Measurements from ENCODE around the gene ABCC3. TPM values are rescaled to one million over a fixed set of nuclear protein-coding genes. Genes with fewer than 3 reads are reported as not detected.
"Not testable (repeated sequence)": the region's sequence is repeated elsewhere in the genome, so short reads cannot be mapped to it uniquely, and the experiment has no call there.

The ABCC3 gene
- total RNA-seq, 1 experiment from 2014 or later, result 0.16 TPM

DNA sequence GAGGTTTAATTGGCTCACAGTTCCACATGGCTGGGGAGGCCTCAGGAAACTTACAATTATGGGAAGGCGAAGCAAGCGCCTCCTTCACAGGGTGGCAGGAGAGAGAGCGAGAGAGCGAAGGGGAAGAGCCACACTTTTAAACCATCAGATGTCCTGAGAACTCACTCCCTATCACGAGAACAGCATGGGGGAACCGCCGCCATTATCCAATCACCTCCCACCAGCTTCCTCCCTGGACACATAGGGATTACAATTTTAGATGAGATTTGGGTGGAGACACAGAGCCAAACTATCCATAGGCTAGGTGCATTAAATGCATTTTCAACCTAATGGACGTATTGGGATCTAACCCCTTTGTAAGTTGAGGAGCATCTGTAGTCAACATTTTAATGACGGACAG lies 78.0 kb downstream of the ABCC3 start:
- Histone ChIP-seq H3K4me3 (no peak overlapping the region), H3K9me3 (replicated peaks) (no peaks in the 10 kb centered on the region), H3K27ac (no peak overlapping the region), H3K36me3 (no peaks in the 10 kb centered on the region), H3K27me3 (no peaks in the 10 kb centered on the region), H3K4me1 (peaks cover 6% of the 10 kb centered on the region)
- DNase-seq, result no peak

DNA sequence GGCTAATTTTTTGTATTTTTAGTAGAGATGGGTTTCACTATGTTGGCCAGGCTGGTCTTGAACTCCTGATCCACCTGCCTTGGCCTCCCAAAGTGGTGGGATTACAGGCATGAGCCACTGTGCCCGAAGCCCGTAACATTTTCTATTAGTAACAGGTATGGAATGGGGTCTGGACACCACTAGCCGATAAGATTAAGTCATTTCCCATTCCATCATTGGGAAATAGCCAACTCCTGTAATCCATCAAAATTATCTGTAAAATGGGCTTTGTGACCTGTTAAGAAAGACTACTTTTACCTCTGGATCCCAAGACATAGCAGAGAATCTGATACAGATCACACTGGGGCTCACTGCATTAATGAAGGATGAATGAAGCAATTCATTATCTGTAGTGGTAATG lies 80.8 kb downstream of the ABCC3 start:
- no peak for DNase-seq
- H3K4me1 ChIP-seq, result no peaks in the 10 kb centered on the region
- H3K27me3 ChIP-seq, result no peaks in the 10 kb centered on the region
- no peaks in the 10 kb centered on the region for H3K9me3 ChIP-seq (replicated peaks)
- H3K27ac ChIP-seq, result no peak overlapping the region
- no peak overlapping the region for H3K4me3 ChIP-seq
- no peaks in the 10 kb centered on the region for H3K36me3 ChIP-seq

DNA sequence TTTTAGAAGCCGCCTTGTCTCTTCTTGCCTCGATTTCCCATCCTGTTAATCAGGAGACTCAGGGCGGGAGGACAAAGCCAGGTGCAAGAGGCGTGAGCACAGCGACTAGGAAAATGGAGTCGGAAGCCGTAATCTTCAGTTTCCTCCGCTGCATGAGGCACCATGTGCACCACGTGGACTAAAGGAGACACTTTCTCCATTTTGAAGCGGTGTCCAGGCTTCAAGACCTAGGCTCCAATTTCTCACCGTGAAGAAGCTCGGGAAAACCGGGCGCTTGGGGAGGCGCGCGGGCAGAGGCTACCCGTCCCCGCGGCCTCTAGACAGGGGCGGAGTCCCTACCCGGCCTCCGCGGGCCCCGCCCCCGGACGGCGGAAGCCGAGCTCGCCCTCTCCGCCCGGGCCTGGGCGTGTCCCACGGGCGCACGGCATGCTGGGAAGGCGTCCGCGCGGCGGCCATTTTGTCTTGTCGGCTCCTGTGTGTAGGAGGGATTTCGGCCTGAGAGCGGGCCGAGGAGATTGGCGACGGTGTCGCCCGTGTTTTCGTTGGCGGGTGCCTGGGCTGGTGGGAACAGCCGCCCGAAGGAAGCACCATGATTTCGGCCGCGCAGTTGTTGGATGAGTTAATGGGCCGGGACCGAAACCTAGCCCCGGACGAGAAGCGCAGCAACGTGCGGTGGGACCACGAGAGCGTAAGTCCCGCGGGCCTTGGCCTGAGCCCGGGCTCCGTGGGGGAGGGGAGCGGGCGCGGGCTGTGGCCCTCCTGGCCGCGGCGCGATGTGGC lies 84.7 kb downstream of the ABCC3 start, which contains the start of gene LUC7L3:
LUC7L3 (plus strand) TSS at position 460 of the 780 bp plus-strand sequence; CDS start at position 590, 130 bp downstream.
- Histone ChIP-seq H3K36me3 (no peaks in the 10 kb centered on the region; the same call in 1 of the 2 replicates), H3K27ac (peak within 1 kb of the TSS; percentile 93), H3K9me3 (replicated peaks) (no peaks in the 10 kb centered on the region), H3K27me3 (no peaks in the 10 kb centered on the region), H3K4me1 (no peaks in the 10 kb centered on the region), H3K4me3 (peak within 1 kb of the TSS; percentile 81)
- peak; percentile 92 to 94 for DNase-seq

DNA sequence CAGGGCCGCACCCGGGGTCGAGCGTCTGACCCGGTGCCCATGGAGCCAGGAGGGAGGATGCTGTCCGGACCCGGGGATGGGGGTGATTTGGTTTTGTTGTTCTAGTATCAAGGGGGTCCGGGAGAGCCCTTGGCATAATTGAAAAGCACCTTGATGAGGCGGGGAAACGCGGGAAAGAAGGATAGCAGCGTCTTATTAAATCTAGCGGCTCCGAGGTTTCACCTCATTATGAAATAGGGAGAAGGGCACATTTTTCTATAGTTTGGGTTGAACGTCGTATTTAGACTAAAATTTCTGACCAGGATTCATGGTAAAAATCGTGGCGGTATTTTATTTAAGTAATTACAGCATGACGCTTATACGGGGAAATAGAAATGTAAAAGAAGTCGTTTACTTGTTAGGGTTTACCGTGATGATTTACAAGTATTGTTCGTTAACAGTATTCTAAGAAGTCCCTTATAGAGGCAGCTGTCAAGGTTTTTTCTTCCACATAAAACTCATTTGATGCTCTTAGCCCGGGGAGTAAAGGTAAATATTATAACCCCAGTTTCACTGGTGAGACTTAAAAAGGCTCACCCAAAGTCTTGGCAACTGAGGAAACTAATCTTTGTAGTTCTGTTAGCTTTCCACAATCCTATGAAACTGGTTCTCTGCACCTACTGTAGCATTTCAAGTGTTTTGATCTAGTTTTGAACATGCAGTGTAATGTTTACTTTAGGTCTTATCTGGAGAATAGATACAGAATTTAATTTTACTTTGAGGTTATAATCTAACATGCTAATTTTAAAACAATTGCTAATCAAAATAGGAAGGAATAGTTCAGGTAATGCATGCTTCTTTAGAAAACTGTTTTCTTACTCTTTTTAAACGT lies 85.5 kb downstream of the ABCC3 start:
- H3K27ac ChIP-seq, result peak overlapping the region; percentile 93
- peak in 1 of 2 experiments; percentile 9 for DNase-seq
- H3K36me3 ChIP-seq, result no peaks in the 10 kb centered on the region; the same call in 1 of the 2 replicates
- peak overlapping the region; percentile 81 for H3K4me3 ChIP-seq
- H3K9me3 ChIP-seq (replicated peaks), result no peaks in the 10 kb centered on the region
- H3K4me1 ChIP-seq, result no peaks in the 10 kb centered on the region; the same call in 1 of the 2 replicates
- H3K27me3 ChIP-seq, result no peaks in the 10 kb centered on the region

DNA sequence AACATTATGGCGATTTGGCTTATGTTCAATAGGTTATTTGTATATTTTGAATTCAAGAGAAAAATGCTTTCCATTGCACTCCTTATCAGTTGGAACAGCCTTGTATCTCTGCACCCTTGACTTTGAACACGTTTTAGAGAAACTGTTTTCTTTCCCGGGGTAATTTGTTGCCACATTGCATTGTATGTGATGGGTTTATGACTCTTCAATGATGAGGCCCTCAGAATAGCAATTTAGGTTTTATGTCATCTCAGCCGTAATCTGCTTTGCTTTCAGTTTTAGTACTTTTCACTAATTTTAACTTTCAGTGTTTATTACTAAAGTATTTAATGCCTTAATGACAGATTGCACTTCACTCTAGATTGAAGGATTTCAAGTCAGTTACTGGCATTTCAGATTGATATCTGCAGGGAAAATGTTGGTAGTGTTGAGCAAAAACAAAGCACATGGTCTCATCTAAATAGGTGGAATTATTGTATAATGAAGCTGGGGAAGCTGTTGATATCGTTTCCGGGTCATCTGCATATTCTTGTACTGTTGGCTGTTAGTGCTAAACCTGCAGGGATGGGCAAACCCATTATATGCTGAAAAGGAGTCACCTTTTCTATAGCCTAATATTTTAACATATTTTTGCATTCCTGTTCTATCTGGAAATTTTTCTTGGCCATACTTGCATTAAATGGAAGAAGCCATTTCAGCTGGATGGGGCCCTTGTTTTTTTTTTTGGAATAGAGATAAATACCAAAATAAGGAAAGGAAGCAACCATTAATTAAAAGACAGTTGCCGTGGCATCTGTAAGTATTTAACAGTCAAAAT lies 86.7 kb downstream of the ABCC3 start:
- peaks cover 7% of the 10 kb centered on the region for H3K4me1 ChIP-seq
- no peaks in the 10 kb centered on the region for H3K9me3 ChIP-seq (replicated peaks)
- peak overlapping the region; percentile 81 for H3K4me3 ChIP-seq
- H3K27me3 ChIP-seq, result no peaks in the 10 kb centered on the region
- no peak for DNase-seq
- no peak overlapping the region for H3K27ac ChIP-seq
- peaks cover 4% of the 10 kb centered on the region; the same call in 1 of the 2 replicates for H3K36me3 ChIP-seq

DNA sequence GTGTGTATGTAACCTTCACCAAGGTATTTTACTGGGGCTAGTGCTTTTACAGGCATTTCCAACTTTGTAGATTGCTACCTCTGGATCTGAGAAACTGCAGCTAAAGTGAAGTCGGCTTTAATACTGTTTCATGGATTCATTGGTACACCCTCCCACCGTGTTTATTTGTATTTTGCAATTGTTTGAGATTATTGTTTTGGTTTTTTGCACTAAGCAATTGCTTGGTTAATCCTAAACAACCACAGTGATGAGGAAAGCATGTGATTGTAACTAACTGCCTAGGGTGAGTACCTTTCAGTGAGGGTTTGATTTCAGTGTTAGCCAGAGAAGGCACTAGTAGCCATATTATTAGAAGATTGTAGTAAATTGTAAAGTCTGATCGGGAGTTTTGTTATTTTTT lies 88.1 kb downstream of the ABCC3 start:
- no peak overlapping the region for H3K27ac ChIP-seq
- peaks cover 4% of the 10 kb centered on the region; the same call in 1 of the 2 replicates for H3K36me3 ChIP-seq
- H3K9me3 ChIP-seq (replicated peaks), result no peaks in the 10 kb centered on the region
- DNase-seq, result no peak
- H3K4me1 ChIP-seq, result peaks cover 7% of the 10 kb centered on the region
- H3K4me3 ChIP-seq, result no peak overlapping the region
- H3K27me3 ChIP-seq, result no peaks in the 10 kb centered on the region

DNA sequence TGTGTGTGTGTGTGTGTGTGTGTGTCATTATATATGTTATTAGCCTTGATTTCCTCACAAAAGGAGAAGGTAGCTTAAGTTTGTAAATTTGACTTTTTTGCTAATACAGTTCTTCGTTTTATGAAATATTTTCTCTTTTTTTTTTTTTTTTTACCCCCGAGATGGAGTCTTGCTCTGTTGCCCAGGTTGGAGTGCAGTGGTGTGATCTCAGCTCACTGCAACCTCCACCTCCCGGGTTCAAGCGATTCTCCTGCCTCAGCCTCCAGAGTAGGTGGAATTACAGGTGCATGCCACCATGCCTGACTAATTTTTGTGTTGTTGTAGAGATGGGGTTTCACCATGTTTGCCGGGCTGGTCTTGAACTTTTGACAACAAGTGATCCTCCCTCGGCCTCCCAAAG lies 89.9 kb downstream of the ABCC3 start:
- not testable (repeated sequence) for H3K4me1 ChIP-seq; H3K4me3 ChIP-seq; DNase-seq; H3K27ac ChIP-seq; H3K27me3 ChIP-seq; H3K36me3 ChIP-seq; H3K9me3 ChIP-seq (replicated peaks)

DNA sequence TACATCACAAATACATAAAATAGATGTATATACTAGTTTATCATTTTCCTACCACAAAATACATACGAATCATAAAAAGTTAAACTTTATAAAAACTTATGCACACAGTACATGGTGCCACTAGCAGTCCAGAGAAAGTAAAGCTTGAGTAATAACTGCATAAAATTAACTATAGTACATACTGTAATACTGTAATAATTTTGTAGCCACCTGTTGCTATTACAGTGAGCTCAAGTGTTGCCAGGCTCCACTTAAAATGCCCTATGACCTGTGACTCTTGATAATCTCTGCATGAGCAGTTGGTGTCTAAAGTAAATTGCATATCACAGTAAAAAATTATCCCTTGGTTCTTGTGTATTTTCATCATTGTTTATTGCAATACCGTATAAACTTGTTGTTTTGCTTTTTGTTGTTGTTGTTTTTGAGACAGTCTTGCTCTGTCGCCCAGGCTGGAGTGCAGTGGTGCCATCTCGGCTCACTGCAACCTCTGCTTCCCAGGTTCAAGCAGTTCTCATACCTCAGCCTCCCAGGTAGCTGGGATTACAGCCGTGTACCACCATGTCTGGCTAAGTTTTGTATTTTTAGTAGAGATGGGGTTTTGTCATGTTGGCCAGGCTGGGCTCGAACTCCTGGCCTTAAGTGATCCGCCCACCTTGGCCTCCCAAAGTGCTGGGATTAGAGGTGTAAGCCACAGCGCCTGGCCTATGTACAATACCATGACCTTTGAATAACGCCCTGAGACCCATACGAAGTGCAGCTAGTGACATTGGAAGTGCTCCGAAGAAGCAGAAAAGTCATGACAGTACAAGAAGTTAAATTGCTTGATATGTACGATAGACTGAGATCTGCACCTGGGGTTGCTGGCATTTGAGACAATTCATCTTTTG lies 91.3 kb downstream of the ABCC3 start:
- H3K36me3 ChIP-seq, result peaks cover 4% of the 10 kb centered on the region; the same call in 1 of the 2 replicates
- DNase-seq, result no peak
- H3K27me3 ChIP-seq, result no peaks in the 10 kb centered on the region

DNA sequence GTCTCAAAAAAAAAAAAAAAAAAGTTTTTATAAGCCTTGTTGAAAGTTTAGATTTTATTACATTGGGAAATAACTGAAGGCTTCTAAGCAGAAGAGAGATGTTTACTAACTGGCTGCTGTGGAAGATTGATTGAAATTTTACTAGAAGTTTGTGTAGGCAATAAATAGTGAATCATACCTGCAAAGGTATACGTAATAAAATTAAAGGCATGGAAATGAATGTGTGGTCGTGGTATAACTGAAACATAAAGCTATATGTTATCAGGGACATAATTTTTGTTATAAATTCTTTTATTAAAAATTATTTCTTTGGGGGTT lies 93.4 kb downstream of the ABCC3 start:
- Histone ChIP-seq H3K9me3 (replicated peaks) (no peaks in the 10 kb centered on the region), H3K27me3 (no peaks in the 10 kb centered on the region), H3K4me3 (no peak overlapping the region), H3K27ac (no peak overlapping the region), H3K4me1 (peaks cover 7% of the 10 kb centered on the region), H3K36me3 (peaks cover 4% of the 10 kb centered on the region; the same call in 1 of the 2 replicates)
- no peak for DNase-seq

More for the DNA sequence above, 91.3 kb downstream of the ABCC3 start:
- no peak overlapping the region for H3K27ac ChIP-seq
- H3K4me1 ChIP-seq, result peaks cover 7% of the 10 kb centered on the region
- H3K9me3 ChIP-seq (replicated peaks), result no peaks in the 10 kb centered on the region
- no peak overlapping the region for H3K4me3 ChIP-seq

DNA sequence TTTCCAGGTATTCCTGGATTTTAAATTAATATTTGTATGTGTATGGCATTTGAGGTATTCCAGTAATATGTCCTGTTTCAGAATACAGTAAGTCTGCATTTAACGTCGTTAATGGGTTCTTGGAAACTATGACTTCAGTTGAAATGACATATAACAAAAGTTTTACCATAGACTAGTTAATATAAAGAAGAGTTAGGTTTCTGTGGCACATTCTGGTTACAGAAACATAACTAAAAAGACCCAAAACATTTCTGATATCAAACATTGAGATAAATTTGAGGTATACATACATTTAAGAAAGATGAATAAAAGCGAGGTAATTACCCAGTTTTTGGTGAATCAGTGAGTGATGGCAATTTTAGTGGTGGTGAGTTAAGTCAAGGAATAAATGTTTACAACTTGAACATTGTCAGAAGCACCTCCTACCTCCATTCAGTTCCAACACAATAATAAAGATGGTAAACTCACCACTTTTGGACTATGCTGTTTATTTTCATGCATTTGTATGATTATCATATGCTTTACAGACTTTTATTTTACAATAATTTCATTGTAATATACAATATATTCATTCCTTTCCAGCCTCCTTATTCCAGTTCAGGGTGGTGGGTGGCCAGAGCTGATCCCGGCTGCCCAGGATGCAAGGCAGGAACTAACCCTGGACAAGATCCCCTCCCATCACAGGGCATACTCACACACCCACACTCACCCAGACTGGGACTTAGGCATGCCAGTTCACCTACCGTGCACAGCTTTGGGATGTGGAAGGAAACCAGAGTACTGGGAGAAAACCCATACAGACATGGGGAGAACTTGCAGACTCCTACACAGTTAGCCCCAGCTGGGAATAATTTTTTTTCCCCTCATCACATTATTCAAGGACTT lies 94.4 kb downstream of the ABCC3 start:
- H3K4me3 ChIP-seq, result no peak overlapping the region

DNA sequence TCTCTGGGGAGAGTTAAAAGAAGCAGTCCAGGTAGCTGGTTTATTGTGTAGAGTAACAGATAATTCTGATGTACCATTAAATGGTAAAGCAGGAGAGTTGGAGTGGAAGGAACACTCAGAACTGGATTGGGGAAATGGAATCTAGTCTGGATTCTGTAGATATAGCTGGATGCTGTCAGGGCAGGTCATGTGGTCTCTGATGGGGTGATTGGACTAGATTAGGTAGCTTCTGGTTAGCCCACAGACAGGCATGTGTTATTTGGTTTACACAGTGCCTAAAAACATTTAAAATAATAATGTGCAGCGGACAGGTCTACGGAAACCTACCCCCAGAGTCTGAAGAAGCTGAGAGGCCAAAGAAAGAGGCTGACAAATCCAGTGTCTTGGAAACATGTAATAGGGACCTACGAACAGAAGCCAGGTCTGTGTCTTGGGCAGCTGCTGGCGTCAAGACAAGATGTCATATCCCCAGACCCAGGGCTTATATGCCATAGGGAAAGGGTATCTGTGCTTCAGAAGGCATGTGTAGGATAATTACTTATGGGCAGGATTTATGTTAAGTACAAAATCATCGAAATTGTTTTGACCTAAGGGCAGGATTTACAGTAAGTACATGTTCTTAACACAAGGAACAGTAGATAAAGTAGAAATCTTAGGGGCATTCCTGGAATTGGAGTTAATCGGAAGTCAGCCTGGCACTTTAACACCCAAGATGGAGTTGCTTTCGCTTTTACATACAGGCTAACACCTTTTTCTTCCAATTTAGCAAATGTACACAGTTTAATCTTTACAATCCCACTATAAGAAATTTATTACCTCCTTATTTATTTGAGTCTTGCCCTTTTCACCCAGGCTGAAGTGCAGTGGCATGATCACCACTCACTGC lies 97.1 kb downstream of the ABCC3 start:
- no peaks in the 10 kb centered on the region for H3K9me3 ChIP-seq (replicated peaks)
- H3K27me3 ChIP-seq, result no peaks in the 10 kb centered on the region
- H3K36me3 ChIP-seq, result peaks cover 5% of the 10 kb centered on the region; the same call in 1 of the 2 replicates
- no peak for DNase-seq
- no peak overlapping the region for H3K27ac ChIP-seq
- no peak overlapping the region for H3K4me3 ChIP-seq
- H3K4me1 ChIP-seq, result no peaks in the 10 kb centered on the region

More for the DNA sequence above, 94.4 kb downstream of the ABCC3 start:
- Histone ChIP-seq H3K27ac (no peak overlapping the region), H3K27me3 (no peaks in the 10 kb centered on the region), H3K4me1 (peaks cover 7% of the 10 kb centered on the region), H3K9me3 (replicated peaks) (no peaks in the 10 kb centered on the region), H3K36me3 (peaks cover 4% of the 10 kb centered on the region; the same call in 1 of the 2 replicates)
- DNase-seq, result no peak

DNA sequence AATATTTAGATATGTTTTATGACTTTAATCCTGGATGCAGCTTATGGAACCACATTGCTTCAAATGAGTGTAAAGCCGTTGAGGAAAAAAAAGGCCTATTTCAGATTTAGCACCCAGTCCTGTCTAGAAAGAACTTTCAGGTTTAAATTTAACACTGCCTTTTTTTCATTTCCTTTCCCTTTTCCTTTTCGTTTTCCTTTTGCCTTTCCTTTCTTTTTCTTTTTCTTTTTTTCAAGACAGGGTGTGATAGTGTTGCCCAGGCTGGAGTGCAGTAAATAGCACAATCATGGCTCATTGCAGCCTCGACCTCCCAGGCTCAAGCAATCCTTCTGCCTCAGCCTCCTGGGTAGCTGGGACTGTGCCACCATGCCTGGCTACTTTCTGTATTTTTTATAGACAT lies 100.6 kb downstream of the ABCC3 start:
- Histone ChIP-seq H3K4me3 (no peak overlapping the region), H3K4me1 (no peaks in the 10 kb centered on the region), H3K9me3 (replicated peaks) (no peaks in the 10 kb centered on the region), H3K27me3 (no peaks in the 10 kb centered on the region), H3K36me3 (peaks cover 38% of the 10 kb centered on the region), H3K27ac (no peak overlapping the region)
- no peak for DNase-seq
